Measurements from ENCODE around the gene KIF11. TPM values are rescaled to one million over a fixed set of nuclear protein-coding genes. Genes with fewer than 3 reads are reported as not detected.

The KIF11 gene
- polyA plus RNA-seq, 2 of the 4 experiments (the other 2 are of a cell fraction): 32.5 to 38.7 TPM

GRCh38 chr10:92598321-92598720, 5.4 kb downstream of the KIF11 start (continued):
- no peak for TF ChIP-seq NR3C1 (IDR thresholded peaks at IDR 0.05)
- TF ChIP-seq MAX (IDR thresholded peaks at IDR 0.05): no peak

GRCh38 chr10:92604841-92605240, 11.9 kb downstream of the KIF11 start:
- ATAC-seq (no peak), DNase-seq (ENCODE audit: low read depth in 1 of 2, low spot score in 1 of 2) (no peak), FAIRE-seq (no peak)
- ChIA-PET POLR2A (no interaction called here), CTCF (interaction anchor here (1.4 to 1.6 kb wide), 2 partner anchors 14 to 31 kb away, joined by 4 to 5 read pairs; partner anchors contain the start of gene IDE)
- TF ChIP-seq RARB (CRISPR knock-in tag; IDR thresholded peaks at IDR 0.05) (no peak), GATA3 (IDR thresholded peaks at IDR 0.05; ENCODE audit: borderline replicate concordance) (no peak), HOXA7 (CRISPR knock-in tag; IDR thresholded peaks at IDR 0.05) (no peak)
- WGBS (ENCODE audit: missing lambda C conversion rate): 95% methylated on average over 2 of the region's 2 CpGs
- no peak overlapping the region for H3K4me3 ChIP-seq
- no peak overlapping the region for H3K27ac ChIP-seq
- peaks cover 32% of the 10 kb centered on the region; the same call in 2 of the 3 replicates for H3K4me1 ChIP-seq
- H3K9me3 ChIP-seq: no peaks in the 10 kb centered on the region
- no peak overlapping the region for H3K4me2 ChIP-seq

GRCh38 chr10:92615515-92615914, 22.6 kb downstream of the KIF11 start:
- ATAC-seq (no peak), DNase-seq (ENCODE audit: low read depth in 1 of 2, low spot score in 1 of 2) (no peak), FAIRE-seq (no peak)
- Histone ChIP-seq H3K4me3 (no peak overlapping the region), H3K9me3 (no peaks in the 10 kb centered on the region), H3K4me2 (no peak overlapping the region), H3K4me1 (no peaks in the 10 kb centered on the region), H3K27ac (no peak overlapping the region)
- ChIA-PET CTCF (interaction anchor here (1.0 kb wide), 1 partner anchor 24 kb away, joined by 4 read pairs; no protein-coding TSS in a partner anchor), POLR2A (no interaction called here)
- 89% methylated on average over 3 of the region's 3 CpGs for WGBS (ENCODE audit: missing lambda C conversion rate)
- no peak for TF ChIP-seq POLR2AphosphoS2 (conservative IDR thresholded peaks at IDR 0.05; ENCODE audit: low read length)
- TF ChIP-seq RNF2 (IDR thresholded peaks at IDR 0.05; ENCODE audit: borderline replicate concordance, low read depth): no peak
- no peak for TF ChIP-seq JUN (IDR thresholded peaks at IDR 0.05)
- TF ChIP-seq HDAC2 (IDR thresholded peaks at IDR 0.05): no peak
- TF ChIP-seq ATOH8 (CRISPR knock-in tag; IDR thresholded peaks at IDR 0.05; ENCODE audit: low read depth): no peak
- TF ChIP-seq BHLHE40 (IDR thresholded peaks at IDR 0.05; ENCODE audit: low read depth, low read length): no peak
- no peak for TF ChIP-seq HOXB5 (CRISPR knock-in tag; IDR thresholded peaks at IDR 0.05)
- TF ChIP-seq EHF (CRISPR knock-in tag; IDR thresholded peaks at IDR 0.05): no peak

- no peak overlapping the region for H3K4me2 ChIP-seq
- DNase-seq (ENCODE audit: low read depth in 1 of 2, low spot score in 1 of 2) (no peak), FAIRE-seq (no peak), ATAC-seq (no peak)
- CTCF ChIA-PET: interaction anchor here (0.6 to 1.8 kb wide), 4 partner anchors 13 to 1065 kb away, joined by 3 to 5 read pairs (median 3); no protein-coding TSS in a partner anchor
- no peaks in the 10 kb centered on the region for H3K4me1 ChIP-seq
- no peaks in the 10 kb centered on the region for H3K9me3 ChIP-seq
- POLR2A ChIA-PET: no interaction called here
- H3K27ac ChIP-seq: no peak overlapping the region
- TF ChIP-seq FOSB (CRISPR knock-in tag; IDR thresholded peaks at IDR 0.05): no peak
- TF ChIP-seq RARB (CRISPR knock-in tag; IDR thresholded peaks at IDR 0.05): no peak
- TF ChIP-seq HES2 (IDR thresholded peaks at IDR 0.05): no peak
- TF ChIP-seq POLR2A (IDR thresholded peaks at IDR 0.05; ENCODE audit: low read length): no peak
- TF ChIP-seq CBX8 (IDR thresholded peaks at IDR 0.05): no peak
- no peak for TF ChIP-seq NFE2L2 (conservative IDR thresholded peaks at IDR 0.05; ENCODE audit: low read length)
- no peak for TF ChIP-seq CBX2 (IDR thresholded peaks at IDR 0.05; ENCODE audit: borderline replicate concordance, low read depth)
- TF ChIP-seq KDM1A (IDR thresholded peaks at IDR 0.05; ENCODE audit: low read depth): no peak
- no peak for TF ChIP-seq HMGXB4 (CRISPR knock-in tag; IDR thresholded peaks at IDR 0.05; ENCODE audit: borderline replicate concordance)
- no peak for TF ChIP-seq RCOR1 (IDR thresholded peaks at IDR 0.05; ENCODE audit: low read depth, low read length)
- TF ChIP-seq POLR2AphosphoS2 (conservative IDR thresholded peaks at IDR 0.05; ENCODE audit: low read length): no peak
- no peak for TF ChIP-seq HOXB5 (CRISPR knock-in tag; IDR thresholded peaks at IDR 0.05)
- TF ChIP-seq JUN (IDR thresholded peaks at IDR 0.05): no peak
- no peak for TF ChIP-seq REST (IDR thresholded peaks at IDR 0.05)
- TF ChIP-seq RAD21 (conservative IDR thresholded peaks at IDR 0.05 in 1 of 2, IDR thresholded peaks at IDR 0.05 in 1 of 2): no peak
- no peak overlapping the region for H3K4me3 ChIP-seq
These were observed 26.4 kb downstream of the KIF11 start for GRCh38 chr10:92619368-92619767.

Measured in A549 (cell line).